ELF-1 (cell line): ENCODE data around the gene ZNF518A.
"Not testable (repeated sequence)": the region's sequence is repeated elsewhere in the genome, so short reads cannot be mapped to it uniquely, and the experiment has no call there.

ENCODE experiments used
- DNase-seq: peaks from one replicate; pipeline ENCODE4 v3.0.0-alpha.2; 2016; ENCODE audit warnings: low read depth, low spot score

Gene ZNF518A

DNA sequence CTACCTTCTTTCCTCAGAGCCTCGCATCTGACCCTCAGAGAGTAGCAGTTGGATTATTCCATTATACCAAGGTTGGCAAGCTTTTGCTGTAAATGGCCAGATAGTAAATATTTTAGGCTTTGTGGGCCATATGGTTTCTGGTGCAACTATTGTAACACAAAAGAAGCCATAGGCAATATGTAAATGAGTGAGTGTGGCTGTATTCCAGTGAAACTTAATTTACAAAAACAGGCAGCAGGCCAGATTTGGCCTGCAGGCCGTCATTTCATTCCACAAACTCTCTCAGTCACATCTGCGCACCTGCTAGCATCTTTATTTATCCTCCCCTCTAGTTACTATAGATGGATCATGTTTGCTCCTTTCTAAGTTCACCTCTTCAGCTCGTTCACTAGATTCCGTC is 6.7 kb downstream of the ZNF518A start:
- DNase-seq: no peak

DNA sequence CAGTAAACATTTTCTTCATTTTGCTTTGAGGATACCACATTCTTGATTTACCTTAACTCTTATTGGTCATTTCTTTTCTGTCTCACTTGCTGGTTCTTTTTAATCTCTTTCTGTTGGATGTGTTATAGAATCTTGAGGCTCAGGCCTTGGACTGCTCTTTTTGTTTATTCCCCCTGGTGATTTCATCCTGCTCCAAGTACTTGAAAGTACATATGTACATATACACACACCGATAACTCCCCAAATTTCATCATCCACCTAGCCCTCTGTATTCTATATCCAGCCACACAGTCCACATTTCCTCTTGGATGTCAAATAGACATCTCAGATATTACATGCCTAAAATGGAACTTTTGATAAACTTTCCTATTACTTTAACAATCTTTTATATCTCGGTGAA is 7.5 kb downstream of the ZNF518A start:
- DNase-seq: no peak

DNA sequence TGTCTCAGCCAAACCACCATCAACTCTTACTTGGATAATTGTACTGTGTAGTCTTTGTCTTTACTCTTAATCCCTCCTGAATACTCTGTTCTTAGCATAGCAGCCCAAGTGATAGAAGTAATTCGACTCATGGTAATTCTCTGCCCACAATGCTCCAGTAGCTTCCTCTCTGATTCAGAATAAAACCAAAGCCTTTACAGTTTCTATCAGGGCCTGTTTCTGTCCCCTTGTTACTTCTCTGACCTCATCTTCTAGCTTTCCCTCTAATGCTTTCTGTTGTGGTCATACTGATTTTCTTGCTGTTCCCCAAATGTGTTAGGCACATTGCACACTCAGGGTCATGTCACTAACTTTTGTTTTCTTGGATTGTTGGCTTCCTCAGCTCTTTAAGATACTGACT is 8.0 kb downstream of the ZNF518A start:
- DNase-seq: no peak

DNA sequence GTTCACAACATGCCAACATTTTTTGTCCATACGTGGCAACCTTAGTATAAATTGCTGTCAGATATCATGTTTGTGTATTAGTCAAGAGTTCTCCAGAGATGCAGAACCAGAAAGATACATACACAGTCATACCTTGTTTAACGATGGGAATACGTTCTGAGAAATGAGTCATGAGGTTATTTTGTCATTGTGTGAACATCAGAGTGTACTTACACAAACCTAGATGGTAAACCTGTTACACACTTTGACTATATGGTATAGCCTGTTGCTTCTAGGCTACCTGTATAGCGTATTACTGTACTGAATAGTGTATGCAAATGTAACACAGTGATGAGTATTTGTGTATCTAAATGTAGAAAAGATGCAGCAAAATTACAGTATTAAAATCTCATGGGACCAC is 22.3 kb downstream of the ZNF518A start:
- no peak for DNase-seq

DNA sequence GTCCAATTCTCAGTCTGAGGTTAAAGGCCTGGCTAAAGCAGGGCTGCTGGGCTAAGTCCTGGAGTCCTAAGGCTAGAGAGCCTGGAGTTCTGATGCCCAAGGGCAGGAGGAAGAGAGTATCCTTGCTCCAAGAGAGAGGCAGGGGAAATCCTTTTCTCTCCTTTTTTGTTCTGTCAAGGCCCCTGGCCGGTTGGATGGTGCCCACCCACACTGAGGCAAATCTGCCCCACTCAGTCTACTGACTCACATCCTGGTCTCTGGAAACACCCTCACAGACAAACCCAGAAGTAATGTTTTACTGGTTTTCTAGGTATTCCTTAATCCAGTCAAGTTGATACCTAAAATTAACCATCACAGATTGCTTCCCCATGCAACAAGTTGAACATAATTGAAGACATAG is 23.0 kb downstream of the ZNF518A start:
- no peak for DNase-seq

DNA sequence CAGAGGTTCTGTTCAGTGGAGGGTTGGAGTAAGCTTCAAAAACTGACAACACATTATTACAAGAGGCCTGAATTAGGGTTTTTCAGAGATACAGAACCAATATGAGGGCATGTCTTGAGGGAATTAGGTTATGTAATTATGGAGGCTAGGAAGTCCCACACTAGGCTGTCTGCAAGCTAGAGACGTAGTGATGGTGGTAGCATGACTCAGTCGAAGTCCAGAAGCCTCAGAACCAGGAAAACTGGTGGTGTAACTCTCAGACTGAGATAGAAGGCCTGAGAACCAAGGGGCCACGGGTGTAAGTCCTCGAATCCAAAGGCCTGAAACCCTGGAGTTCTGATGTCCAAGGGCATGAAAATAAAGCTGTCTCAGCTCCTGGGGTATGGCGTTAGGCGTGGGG is 35.6 kb downstream of the ZNF518A start:
- no peak for DNase-seq

DNA sequence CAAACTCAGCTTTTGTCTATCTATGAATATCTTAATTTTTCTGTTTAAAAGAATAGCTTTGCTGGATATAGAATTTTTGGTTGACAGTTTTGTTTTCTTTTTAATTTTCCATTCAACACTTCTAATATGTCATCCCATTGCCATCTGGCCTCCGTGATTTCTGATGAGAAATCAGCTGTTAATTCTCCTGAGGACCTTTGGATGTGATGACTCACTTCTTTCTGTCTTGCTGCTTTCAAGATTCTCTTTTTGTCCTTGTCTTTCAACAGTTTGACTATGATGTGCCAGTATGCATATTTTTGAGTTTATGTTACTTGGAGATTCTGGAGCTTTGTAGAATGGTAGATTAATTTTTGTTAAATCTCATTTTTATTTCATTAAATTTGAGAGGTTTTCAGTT is 38.4 kb downstream of the ZNF518A start:
- DNase-seq: no peak

DNA sequence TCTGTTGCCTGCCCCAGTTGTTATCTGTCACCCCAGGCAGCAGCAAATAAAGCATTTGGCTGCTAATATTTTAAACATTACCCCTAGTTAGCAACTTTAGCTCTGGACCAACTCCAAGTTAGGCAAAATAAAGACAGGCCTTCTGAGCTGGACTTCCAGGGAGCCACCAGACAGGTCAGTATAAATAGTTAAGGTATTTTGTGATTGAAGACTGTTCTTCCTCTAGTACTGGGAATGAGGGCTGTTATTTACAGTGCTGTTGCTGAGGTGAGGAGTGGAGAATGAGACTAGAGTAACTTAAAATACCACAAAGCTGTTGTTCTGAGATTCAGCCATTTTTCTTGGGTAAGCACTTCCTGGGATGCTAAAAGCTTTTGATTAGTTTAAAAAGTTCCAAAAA is 40.1 kb downstream of the ZNF518A start:
- no peak for DNase-seq

DNA sequence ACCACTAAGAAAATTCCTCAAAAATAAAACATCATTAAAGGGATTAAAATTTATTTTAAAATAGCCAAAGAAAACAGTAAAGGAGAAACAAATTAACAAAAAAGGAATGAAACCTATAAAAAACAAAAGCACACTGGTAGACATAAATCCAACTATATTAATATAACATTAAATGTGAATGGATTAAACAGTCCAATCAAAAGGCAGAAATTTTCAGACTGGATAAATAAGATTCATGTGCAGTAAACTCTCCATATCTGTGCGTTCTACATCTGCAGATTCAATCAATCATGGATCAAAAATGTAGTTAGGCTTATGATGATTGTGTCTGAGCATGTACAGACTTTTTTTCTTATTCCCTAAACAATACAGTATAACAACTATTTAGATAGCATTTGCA is 42.6 kb downstream of the ZNF518A start:
- DNase-seq: no peak

DNA sequence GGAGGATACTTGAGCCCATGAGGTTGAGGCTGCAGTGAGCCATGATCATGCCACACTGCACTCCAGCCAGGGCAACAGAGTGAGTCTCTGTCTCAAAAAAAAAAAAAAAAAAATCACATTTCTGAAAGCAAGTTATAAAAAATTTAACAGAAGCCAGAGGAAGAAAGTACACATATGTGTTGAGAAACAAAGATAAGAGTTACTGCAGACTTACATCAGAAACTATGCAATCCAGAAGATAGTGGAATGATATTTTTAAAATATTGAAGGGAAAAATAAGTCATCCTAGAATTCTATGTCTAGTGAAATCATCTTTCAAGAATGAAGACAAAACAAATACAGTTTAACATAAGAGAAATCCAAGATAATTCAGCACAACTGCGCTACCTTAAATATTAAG is 46.9 kb downstream of the ZNF518A start:
- no peak for DNase-seq

DNA sequence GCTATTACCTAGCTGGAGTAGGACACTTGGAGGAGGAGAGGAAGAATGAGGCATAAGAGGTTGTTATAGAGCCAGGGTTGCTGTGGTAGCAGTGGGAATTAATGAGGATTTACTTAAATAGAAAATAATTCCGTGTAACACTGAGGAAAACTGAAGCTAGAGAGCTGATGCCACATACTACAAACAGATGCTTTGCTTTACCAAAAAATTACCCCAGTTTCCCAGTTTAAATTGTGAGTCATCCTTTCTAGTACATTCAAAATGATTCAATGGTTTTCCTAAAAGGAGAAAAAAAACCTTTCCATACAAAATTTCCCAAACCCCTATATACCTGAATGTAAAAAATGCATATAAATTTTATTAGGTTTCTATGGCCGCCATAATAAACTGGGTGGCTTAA is 58.3 kb downstream of the ZNF518A start:
- DNase-seq: no peak

DNA sequence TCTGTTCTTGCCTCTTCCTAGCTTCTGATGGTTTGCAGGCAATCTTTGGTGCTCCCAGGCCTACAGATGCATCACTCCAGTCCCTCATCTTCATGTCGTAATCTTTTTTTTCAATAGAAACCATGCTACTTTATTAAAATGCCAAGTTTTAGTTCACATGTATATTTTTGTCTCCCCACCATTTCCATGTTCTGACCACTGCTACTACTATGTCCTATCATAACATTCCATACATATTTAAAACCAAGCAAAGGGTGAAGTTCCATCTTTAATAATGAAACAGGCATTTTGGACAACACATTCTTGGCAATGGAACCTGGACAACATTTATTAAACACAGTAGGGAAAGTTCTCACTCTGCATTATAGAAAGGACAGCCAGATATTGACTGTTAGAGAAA is 58.8 kb downstream of the ZNF518A start:
- DNase-seq: no peak

DNA sequence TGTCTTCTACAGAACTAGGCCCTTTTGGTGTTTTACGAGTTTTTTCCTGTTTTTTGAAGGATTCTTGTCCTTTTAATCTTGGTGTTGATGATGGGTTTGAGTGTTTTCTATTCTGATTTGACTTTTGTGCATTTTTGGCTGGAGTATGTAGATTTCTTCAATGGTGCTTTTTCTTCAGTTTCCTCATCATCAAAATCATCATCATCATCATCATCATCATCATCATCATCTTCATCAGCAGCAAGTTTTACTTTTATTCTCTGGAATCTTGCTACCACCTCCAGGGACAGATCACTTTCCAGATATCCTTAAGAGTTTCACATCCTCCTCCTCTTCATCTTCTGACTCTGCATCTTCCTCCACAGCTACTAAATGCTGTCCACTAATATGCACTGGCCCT is 59.4 kb downstream of the ZNF518A start:
- DNase-seq: not testable (repeated sequence)

DNA sequence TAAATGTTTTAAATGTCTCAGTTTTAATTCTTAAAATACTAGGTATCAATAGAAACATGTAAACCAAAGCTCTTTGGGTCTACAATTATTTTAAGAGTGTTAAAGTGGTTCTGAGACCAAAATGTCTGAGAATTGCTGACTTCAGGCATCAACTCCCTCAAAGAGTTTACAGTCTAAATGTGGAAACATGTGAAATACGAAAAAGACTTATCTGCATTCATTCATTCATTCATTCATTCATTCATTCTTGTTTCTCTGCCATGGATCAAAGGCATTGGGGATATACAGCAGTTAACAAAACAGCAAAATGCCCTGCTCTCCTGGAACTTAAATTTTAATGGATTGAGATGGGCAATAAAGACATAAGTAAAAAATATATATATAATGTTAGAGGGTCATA is 71.4 kb downstream of the ZNF518A start:
- DNase-seq: no peak

DNA sequence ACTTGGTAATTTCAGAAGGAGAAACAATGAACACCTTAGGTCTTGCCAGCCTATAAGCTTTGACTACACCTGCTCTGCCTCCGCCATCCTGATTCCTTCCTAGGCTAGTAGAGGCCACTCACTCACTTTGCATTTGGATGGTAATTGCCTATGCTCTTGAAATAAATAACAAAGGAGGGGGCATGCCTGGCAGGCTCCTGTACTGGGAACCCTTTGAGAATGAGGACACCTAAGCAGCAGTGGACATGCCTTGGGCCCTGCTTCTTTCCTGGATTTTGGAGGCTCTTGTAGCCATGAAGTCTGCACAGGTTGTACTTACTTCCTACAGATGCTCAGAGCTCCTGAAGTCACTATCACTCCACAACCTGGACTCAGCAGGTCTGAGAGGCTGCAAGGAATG is 75.5 kb downstream of the ZNF518A start:
- DNase-seq: peak; percentile 24

DNA sequence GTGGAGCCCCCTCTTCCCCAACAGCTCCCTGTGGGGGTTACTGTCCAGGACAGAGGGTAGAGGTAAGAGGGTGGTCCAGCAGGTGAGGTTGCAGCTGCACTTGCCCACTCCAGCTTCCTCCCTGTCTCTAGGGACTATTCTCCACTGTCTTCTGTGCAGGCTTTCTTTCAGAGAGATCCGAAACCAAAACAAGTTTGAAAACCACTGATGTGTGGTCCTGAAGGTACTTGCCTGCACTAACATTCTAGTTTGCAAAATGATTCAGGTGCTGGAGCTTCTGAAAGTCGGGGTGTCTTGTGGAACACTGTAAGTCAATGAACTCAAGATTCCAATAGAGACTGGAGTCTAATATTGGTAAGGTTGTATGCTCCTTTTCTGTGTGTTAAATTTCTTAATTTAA is 78.2 kb downstream of the ZNF518A start:
- no peak for DNase-seq

DNA sequence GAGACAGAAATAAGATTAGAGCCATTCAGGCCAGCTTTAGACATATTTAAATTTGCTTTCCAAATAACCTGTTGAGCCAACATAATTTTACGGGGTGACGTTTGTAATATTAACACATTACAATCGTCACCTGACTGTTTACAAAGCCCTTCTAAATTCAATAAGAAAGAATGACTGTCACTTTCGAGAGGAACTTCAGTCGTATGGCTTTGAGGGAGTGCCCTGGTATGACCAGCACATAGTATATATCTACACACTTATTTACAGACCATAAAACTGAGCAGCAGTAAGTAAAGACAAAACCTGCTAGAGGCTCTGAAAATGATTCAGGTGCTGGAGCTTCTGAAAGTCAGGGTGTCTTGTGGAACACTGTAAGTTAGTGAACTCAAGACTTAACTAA is 78.8 kb downstream of the ZNF518A start:
- DNase-seq: no peak

DNA sequence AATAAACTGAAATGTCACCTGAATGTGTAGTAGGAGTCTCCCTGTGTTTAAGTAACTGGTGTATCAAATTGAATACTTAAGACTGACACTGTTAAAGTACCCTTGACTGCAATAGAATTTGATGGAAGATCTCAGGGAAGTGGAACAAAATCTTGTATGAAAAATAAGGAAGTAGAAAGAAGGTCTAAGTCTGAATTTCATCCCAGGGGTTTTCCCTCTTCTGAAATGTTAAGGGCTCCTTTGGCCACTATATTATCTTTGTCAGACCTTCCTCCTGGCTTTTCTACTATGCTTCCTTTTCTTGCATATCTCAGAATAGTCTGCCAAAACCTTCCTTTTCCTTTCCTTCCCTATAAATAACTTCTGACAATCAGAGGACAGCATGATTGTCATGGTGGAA is 81.7 kb downstream of the ZNF518A start:
- no peak for DNase-seq

DNA sequence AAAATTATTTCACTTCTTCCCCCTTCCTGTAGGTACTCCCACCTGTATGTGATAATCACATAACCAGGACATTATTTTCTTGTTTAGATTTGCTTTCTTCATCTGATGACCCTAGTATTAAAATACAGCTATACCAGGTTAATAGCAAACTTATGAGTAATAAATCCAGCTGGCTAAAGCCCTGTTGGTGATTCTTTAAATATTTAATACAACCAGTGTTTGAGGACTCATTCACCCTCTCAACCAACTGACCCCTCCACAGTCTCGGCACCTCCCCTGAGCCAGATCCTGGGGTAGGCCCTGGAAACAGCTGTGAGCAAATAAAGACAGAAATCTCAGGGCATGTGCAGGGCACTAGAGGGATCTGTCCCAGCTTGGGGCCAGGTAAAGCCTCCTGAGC is 82.8 kb downstream of the ZNF518A start:
- DNase-seq: no peak
